Myocyte (in vitro differentiated cells): ENCODE data around the gene CLDND2. TPM values are rescaled to one million over a fixed set of nuclear protein-coding genes. Genes with fewer than 3 reads are reported as not detected.

ENCODE experiments used
- total RNA-seq: library from RNA; depleted of rRNA; stranded (reverse); fragments of >200 nt; gene quantifications from 2 replicates; pipeline ENCODE4 v1.2.3, GENCODE V29; 2014

CLDND2 gene
- total RNA-seq, 1 donor from 2014 or later = not detected

Other genes starting within 250 kb of the CLDND2 start
- not detected in 2 replicates for gene SIGLEC9, start 244.1 kb downstream of the CLDND2 start, total RNA-seq
- gene SIGLEC7, start 226.7 kb downstream of the CLDND2 start, total RNA-seq = not detected in 2 replicates
- 0.21 TPM in 1 of 2 replicates, not detected in the other for gene CD33, start 143.9 kb downstream of the CLDND2 start, total RNA-seq
- not detected in 2 replicates for gene SIGLECL1, start 117.9 kb downstream of the CLDND2 start, total RNA-seq
- gene IGLON5, start 57.4 kb downstream of the CLDND2 start, total RNA-seq = not detected in 2 replicates
- gene VSIG10L, start 26.9 kb downstream of the CLDND2 start, total RNA-seq = 1.6 and 1.8 TPM in 2 replicates
- 73.4 and 76.2 TPM in 2 replicates for gene ETFB, start 2.6 kb downstream of the CLDND2 start, total RNA-seq
- not detected in 2 replicates for gene NKG7, start 3.7 kb upstream of the CLDND2 start, total RNA-seq
- not detected in 2 replicates for gene LIM2, start 19.0 kb upstream of the CLDND2 start, total RNA-seq
- not detected in 2 replicates for gene C19orf84, start 21.6 kb upstream of the CLDND2 start, total RNA-seq
- not detected in 2 replicates for gene SIGLEC10, start 48.6 kb upstream of the CLDND2 start, total RNA-seq
- not detected in 2 replicates for gene SIGLEC8, start 89.5 kb upstream of the CLDND2 start, total RNA-seq
- not detected in 2 replicates for gene CEACAM18, start 109.5 kb upstream of the CLDND2 start, total RNA-seq
- gene SIGLEC12, start 132.8 kb upstream of the CLDND2 start, total RNA-seq = not detected in 2 replicates
- not detected in 2 replicates for gene SIGLEC6, start 162.7 kb upstream of the CLDND2 start, total RNA-seq
- 4.5 and 5.0 TPM in 2 replicates for gene ZNF175, start 202.3 kb upstream of the CLDND2 start, total RNA-seq